ENCODE measurements around the gene IL18BP. TPM values are rescaled to one million over a fixed set of nuclear protein-coding genes. Genes with fewer than 3 reads are reported as not detected.
A peak's percentile ranks its signal among the peaks of the same experiment; 100 is the strongest.

The IL18BP gene
- total and polyA plus RNA-seq, 9 of the 15 experiments (the other 6 are each of a cell fraction or from before 2014, with no cell fraction given), result 0.34 to 9.4 (median 3.2) TPM

DNA sequence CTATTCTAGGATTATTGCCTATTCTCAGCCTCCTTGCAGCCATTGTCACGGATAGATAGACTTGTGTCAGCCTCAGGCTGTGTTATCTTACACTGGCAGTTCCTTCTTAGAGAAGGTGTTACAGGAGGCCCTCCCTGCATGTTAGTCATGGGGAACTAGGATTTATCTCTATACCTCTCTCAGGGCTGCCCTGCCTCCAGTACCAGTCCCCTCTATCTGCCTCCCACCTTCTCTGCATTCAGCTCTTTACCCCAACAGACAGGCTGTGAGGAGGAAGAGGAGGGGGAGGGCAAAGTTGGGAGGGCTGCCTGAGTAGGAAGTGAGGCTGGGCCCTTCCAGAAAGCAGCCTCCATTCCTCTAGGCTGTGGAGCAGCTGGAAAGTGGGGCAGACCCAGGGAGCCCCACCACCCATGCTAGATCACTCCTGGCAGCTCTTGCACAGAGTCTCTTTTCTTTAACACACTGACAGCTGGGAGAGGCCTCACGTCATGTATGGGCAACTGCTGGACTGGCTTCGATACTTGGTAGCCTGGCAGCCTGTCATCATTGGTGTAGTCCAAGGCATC is 2.9 kb upstream of the IL18BP start (continued):
- TF ChIP-seq, protein P1, sequence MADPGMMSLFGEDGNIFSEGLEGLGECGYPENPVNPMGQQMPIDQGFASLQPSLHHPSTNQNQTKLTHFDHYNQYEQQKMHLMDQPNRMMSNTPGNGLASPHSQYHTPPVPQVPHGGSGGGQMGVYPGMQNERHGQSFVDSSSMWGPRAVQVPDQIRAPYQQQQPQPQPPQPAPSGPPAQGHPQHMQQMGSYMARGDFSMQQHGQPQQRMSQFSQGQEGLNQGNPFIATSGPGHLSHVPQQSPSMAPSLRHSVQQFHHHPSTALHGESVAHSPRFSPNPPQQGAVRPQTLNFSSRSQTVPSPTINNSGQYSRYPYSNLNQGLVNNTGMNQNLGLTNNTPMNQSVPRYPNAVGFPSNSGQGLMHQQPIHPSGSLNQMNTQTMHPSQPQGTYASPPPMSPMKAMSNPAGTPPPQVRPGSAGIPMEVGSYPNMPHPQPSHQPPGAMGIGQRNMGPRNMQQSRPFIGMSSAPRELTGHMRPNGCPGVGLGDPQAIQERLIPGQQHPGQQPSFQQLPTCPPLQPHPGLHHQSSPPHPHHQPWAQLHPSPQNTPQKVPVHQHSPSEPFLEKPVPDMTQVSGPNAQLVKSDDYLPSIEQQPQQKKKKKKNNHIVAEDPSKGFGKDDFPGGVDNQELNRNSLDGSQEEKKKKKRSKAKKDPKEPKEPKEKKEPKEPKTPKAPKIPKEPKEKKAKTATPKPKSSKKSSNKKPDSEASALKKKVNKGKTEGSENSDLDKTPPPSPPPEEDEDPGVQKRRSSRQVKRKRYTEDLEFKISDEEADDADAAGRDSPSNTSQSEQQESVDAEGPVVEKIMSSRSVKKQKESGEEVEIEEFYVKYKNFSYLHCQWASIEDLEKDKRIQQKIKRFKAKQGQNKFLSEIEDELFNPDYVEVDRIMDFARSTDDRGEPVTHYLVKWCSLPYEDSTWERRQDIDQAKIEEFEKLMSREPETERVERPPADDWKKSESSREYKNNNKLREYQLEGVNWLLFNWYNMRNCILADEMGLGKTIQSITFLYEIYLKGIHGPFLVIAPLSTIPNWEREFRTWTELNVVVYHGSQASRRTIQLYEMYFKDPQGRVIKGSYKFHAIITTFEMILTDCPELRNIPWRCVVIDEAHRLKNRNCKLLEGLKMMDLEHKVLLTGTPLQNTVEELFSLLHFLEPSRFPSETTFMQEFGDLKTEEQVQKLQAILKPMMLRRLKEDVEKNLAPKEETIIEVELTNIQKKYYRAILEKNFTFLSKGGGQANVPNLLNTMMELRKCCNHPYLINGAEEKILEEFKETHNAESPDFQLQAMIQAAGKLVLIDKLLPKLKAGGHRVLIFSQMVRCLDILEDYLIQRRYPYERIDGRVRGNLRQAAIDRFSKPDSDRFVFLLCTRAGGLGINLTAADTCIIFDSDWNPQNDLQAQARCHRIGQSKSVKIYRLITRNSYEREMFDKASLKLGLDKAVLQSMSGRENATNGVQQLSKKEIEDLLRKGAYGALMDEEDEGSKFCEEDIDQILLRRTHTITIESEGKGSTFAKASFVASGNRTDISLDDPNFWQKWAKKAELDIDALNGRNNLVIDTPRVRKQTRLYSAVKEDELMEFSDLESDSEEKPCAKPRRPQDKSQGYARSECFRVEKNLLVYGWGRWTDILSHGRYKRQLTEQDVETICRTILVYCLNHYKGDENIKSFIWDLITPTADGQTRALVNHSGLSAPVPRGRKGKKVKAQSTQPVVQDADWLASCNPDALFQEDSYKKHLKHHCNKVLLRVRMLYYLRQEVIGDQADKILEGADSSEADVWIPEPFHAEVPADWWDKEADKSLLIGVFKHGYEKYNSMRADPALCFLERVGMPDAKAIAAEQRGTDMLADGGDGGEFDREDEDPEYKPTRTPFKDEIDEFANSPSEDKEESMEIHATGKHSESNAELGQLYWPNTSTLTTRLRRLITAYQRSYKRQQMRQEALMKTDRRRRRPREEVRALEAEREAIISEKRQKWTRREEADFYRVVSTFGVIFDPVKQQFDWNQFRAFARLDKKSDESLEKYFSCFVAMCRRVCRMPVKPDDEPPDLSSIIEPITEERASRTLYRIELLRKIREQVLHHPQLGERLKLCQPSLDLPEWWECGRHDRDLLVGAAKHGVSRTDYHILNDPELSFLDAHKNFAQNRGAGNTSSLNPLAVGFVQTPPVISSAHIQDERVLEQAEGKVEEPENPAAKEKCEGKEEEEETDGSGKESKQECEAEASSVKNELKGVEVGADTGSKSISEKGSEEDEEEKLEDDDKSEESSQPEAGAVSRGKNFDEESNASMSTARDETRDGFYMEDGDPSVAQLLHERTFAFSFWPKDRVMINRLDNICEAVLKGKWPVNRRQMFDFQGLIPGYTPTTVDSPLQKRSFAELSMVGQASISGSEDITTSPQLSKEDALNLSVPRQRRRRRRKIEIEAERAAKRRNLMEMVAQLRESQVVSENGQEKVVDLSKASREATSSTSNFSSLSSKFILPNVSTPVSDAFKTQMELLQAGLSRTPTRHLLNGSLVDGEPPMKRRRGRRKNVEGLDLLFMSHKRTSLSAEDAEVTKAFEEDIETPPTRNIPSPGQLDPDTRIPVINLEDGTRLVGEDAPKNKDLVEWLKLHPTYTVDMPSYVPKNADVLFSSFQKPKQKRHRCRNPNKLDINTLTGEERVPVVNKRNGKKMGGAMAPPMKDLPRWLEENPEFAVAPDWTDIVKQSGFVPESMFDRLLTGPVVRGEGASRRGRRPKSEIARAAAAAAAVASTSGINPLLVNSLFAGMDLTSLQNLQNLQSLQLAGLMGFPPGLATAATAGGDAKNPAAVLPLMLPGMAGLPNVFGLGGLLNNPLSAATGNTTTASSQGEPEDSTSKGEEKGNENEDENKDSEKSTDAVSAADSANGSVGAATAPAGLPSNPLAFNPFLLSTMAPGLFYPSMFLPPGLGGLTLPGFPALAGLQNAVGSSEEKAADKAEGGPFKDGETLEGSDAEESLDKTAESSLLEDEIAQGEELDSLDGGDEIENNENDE (IDR thresholded peaks at IDR 0.05; ENCODE audit: low read depth, low read length), result no peak
- TF ChIP-seq RBM22 (IDR thresholded peaks at IDR 0.05; ENCODE audit: low read depth, low read length, poor library complexity, severe bottlenecking) (no peak), SIRT6 (IDR thresholded peaks at IDR 0.05; ENCODE audit: low read depth, low read length) (no peak), EZH2 (IDR thresholded peaks at IDR 0.05; ENCODE audit: borderline replicate concordance, low read depth, low read length) (no peak), TEAD2 (tag; IDR thresholded peaks at IDR 0.05) (no peak), ZNF354B (CRISPR knock-in tag; IDR thresholded peaks at IDR 0.05) (no peak), SRSF9 (IDR thresholded peaks at IDR 0.05; ENCODE audit: borderline replicate concordance, low read depth, low read length) (no peak), SOX6 (IDR thresholded peaks at IDR 0.05) (peak; percentile 89), CBX2 (IDR thresholded peaks at IDR 0.05; ENCODE audit: insufficient read depth, low read length, poor library complexity, severe bottlenecking) (no peak), NFXL1 (CRISPR knock-in tag; IDR thresholded peaks at IDR 0.05) (no peak), SMAD3 (CRISPR knock-in tag; conservative IDR thresholded peaks at IDR 0.05) (no peak), ZNF75A (CRISPR knock-in tag; IDR thresholded peaks at IDR 0.05) (no peak), POLR3A (IDR thresholded peaks at IDR 0.05; ENCODE audit: borderline replicate concordance, extremely low read depth, insufficient read depth, insufficient read length) (no peak), ZNF232 (CRISPR knock-in tag; IDR thresholded peaks at IDR 0.05) (no peak), ZNF224 (CRISPR knock-in tag; IDR thresholded peaks at IDR 0.05) (no peak), ZNF41 (CRISPR knock-in tag; conservative IDR thresholded peaks at IDR 0.05) (no peak)
- TF ChIP-seq, protein P2, sequence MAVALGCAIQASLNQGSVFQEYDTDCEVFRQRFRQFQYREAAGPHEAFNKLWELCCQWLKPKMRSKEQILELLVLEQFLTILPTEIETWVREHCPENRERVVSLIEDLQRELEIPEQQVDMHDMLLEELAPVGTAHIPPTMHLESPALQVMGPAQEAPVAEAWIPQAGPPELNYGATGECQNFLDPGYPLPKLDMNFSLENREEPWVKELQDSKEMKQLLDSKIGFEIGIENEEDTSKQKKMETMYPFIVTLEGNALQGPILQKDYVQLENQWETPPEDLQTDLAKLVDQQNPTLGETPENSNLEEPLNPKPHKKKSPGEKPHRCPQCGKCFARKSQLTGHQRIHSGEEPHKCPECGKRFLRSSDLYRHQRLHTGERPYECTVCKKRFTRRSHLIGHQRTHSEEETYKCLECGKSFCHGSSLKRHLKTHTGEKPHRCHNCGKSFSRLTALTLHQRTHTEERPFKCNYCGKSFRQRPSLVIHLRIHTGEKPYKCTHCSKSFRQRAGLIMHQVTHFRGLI (CRISPR knock-in tag; IDR thresholded peaks at IDR 0.05), result no peak
